BE2C (cell line): ENCODE results near the gene TMEM187.

ENCODE experiments used
- DNase-seq: peaks from one replicate; pipeline ENCODE4 v3.0.0-alpha.2; 2020
- H3K27me3 ChIP-seq: fragments of 250-450 bp; sonication (Bioruptor Pico); 2 replicates; pipeline ENCODE4 v1.5.1; 2020; ENCODE audit warnings: mild to moderate bottlenecking
- H3K36me3 ChIP-seq: fragments of 250-450 bp; sonication (Bioruptor Pico); 2 replicates; pipeline ENCODE4 v1.5.1; 2020; ENCODE audit warnings: mild to moderate bottlenecking
- H3K4me1 ChIP-seq: fragments of 250-450 bp; sonication (Bioruptor Pico); 2 replicates; pipeline ENCODE4 v1.5.1; 2020
- H3K4me3 ChIP-seq: 2 replicates; pipeline ENCODE4 v1.5.1; 2011; ENCODE audit warnings: low read depth, low read length
- H3K9me3 ChIP-seq: fragments of 250-450 bp; sonication (Bioruptor Pico); 2 replicates; pipeline ENCODE4 v1.5.1; 2020
- CTCF ChIP-seq: IDR thresholded peaks from 2 replicates; pipeline ENCODE4 v1.5.1; 2012; ENCODE audit warnings: mild to moderate bottlenecking, low read depth, low read length

Gene TMEM187

GRCh38 chrX:154010330-154011087 lies 38.0 kb downstream of the TMEM187 start:
- H3K9me3 ChIP-seq: no peaks in the 10 kb centered on the region
- no peaks in the 10 kb centered on the region for H3K27me3 ChIP-seq
- no peaks in the 10 kb centered on the region for H3K4me1 ChIP-seq
- H3K36me3 ChIP-seq: peaks cover 32% of the 10 kb centered on the region
- H3K4me3 ChIP-seq: no peak overlapping the region
- DNase-seq: no peak
- no peak for TF ChIP-seq CTCF

- no peaks in the 10 kb centered on the region for H3K27me3 ChIP-seq
- no peak for DNase-seq
- no peaks in the 10 kb centered on the region for H3K9me3 ChIP-seq
- H3K36me3 ChIP-seq: peaks cover 39% of the 10 kb centered on the region
- H3K4me1 ChIP-seq: no peaks in the 10 kb centered on the region
- no peak for TF ChIP-seq CTCF
- H3K4me3 ChIP-seq: no peak overlapping the region
Observed at GRCh38 chrX:154011376-154012335, 39.1 kb downstream of the TMEM187 start.

DNA sequence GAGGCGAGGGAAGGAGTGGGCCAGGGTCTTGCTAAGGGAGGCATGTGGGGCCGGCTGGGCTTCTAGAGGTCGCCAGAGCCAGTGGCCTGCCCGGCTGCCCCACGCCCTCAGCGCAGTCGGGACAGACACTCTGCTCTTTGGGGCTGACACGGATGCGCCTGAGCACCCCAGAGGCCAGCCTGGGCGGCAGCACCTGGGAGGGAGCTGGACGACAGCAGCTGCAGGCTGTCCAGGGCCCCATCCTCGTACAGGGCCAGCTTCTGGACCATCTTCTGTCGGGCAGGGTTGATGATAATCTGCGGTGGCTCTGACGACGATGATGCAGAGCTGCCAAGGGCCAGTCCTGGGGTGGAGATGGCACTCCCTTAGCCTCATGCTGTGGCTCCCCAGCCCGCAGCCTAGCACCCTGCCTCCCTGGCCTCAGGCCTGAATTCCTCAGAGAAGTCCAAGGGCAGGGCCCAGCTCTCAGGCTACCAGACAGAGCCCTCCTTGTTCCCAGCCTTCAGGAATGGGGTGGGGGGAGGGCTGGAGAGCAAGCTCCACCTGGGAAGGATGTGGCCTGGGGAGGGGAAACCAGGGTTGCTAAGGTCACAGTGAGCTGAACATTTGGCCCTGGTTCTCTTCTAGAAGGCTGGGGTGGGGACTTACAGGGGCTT lies 39.9 kb downstream of the TMEM187 start:
- no peak for DNase-seq
- no peaks in the 10 kb centered on the region for H3K27me3 ChIP-seq
- TF ChIP-seq CTCF: no peak
- H3K4me1 ChIP-seq: no peaks in the 10 kb centered on the region
- no peak overlapping the region for H3K4me3 ChIP-seq
- H3K36me3 ChIP-seq: peaks cover 45% of the 10 kb centered on the region
- H3K9me3 ChIP-seq: no peaks in the 10 kb centered on the region

- Histone ChIP-seq H3K9me3 (no peaks in the 10 kb centered on the region), H3K4me1 (no peaks in the 10 kb centered on the region), H3K27me3 (no peaks in the 10 kb centered on the region), H3K4me3 (no peak overlapping the region), H3K36me3 (peaks cover 49% of the 10 kb centered on the region)
- no peak for TF ChIP-seq CTCF
- no peak for DNase-seq
Observed at GRCh38 chrX:154013001-154013421, 40.5 kb downstream of the TMEM187 start.

DNA sequence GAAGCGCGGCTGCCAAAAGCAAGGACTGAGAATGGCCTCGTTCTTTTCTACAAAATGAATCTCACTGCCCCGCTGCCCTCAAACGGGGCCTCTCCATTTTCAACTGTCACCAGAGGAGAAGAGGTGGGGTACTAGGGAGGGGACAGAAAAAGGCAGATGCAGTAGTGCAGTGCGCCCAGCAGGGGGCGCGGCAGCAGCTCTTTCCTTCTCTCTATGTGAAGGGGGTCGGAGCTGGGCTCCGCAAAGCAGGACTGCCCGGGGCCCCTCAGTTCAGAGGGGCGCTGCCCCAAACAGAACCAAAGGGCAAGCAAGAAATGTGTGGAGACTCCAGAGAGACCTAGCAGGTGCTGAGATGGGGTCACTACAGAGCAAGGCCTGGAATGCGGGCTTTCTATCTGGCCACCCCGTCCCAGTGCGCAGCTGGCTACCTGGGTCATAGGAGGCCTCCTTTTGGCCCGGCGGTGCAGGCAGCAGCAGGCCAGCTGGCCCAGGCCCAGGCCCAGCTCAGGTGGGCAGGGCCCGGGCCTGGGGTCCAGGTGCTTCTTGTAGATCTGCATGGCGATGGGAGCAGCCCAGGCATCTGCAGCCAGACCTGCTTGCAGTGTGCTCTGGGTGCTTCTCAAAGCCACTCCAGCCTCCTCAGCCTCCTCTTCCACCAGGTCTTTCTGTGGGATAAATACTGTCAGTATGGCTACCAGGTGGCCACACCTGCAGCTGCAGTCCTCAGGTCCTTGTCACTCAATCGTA lies 41.2 kb downstream of the TMEM187 start:
- H3K4me3 ChIP-seq: no peak overlapping the region
- no peaks in the 10 kb centered on the region for H3K4me1 ChIP-seq
- H3K9me3 ChIP-seq: no peaks in the 10 kb centered on the region
- DNase-seq: peak; percentile 53
- TF ChIP-seq CTCF: peak; percentile 80
- peaks cover 56% of the 10 kb centered on the region for H3K36me3 ChIP-seq
- H3K27me3 ChIP-seq: no peaks in the 10 kb centered on the region
